SIG-M5 treated with dmso at 0.1 percent for 504 hours (cell line): ENCODE measurements around the gene APBB3.

ENCODE experiments used
- DNase-seq: peaks from one replicate; lab custom pipeline; 2025; ENCODE audit not compliant: unreplicated experiment; lab: John Stamatoyannopoulos, UW

The APBB3 gene

DNA sequence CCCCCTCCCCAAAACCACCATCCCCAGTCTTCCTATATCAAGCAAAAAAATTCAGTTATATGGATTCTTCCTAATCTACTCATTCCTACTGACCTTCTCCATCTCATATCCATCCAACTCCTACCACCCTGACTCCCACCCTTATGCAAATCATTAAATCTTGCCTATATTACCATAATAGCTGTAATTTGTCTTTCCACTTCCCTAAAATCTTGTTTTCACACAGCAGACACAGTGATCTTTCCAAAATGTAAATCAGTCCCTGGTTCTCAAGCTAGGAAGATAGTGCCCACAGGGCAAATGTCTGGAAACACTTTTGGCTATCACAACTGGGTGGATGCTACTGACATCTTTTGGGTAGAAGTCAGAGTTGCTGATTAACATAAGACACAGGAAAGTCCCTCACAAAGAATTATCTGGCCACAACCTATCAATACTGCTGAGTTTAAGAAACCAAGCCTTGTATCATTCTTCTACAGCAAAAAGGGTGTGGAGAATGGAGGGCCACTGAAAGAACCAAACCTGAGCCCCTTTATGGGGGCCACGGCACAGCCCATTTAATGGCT, 8.6 kb downstream of the APBB3 start:
- no peak for DNase-seq

GRCh38 chr5:140554454-140554853, 9.9 kb downstream of the APBB3 start:
- peak; percentile 85 for DNase-seq

DNA sequence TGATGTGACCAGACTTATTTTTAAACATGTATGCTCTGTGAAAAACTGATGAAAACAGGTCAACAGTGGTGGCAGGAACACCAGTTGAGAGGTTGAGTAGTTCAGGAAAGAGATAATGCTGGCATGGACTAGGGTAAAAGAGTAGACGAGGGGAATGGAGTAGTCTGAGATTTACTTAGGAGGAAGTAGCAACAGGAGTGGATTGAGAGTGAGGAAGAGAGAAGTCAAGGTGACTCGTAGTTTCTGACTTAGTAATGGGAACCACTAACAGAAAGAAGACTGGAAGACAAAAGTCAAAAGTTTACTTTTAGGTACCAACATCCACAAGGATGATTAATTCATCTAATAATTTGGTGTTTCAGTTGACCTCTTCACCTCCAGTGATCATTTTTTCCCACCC, 10.7 kb downstream of the APBB3 start:
- peak; percentile 69 for DNase-seq

DNA sequence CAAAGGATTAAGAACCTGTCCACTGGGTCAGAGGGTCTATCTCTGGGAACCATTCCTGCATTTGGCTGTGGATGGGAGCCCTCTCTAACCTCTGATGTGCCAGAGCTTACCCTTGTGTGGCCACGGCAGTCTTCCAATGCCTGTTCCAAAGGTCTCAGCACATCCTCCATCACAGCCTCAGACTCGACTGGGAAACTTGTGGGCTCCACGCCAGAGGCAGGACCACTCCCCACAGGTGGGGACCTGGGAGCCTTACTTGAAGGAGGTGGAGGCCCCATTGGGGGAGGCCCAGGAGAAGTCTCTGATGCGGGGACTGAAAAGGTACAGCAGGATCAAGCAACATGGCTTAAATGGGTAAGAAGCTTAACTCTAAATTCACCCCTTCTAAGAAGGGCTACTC, 12.5 kb downstream of the APBB3 start:
- no peak for DNase-seq

DNA sequence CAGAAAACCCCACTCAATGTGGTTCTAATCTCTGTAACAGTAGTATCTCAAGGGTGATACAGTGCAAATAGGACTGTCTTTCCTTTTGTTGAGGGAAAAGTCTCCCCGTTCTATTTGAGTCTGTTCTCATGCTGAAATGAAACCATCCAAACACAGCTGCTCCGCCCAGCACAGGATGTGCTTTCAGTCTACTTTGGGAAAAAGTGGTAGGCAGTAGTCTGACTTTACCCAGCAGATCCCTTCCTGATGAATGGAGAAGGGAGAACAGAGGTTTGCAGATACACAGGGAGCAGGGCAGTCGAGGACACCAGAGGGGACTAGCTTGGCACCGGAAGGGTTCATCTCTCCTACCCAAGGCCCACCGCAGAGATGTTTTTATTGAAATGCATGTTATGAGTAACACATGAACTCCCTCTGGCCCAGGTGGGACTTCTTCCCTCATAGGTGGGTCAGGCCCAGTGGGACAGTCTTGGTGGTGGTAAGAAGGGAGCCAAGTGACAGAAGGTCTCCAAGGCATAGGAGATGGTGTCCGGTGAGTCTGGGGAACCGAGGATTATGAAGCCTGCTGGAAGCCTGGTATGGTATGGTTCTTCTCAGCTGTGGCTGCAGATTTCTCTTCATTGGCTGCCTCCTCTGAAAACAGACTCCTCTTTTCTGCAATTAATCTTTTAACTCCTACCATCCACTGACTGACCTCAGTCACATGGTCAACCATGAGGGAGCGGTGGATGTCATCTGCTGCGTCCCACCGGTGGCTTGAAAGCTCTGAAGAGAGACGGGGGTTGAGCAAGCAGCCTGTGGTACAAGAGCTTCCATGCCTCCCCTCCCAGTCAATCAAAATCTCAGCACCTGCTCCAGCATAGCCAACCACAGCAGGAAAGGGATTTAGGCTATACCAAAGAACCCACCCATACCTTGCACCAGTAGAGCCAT, 14.0 kb downstream of the APBB3 start:
- no peak for DNase-seq

DNA sequence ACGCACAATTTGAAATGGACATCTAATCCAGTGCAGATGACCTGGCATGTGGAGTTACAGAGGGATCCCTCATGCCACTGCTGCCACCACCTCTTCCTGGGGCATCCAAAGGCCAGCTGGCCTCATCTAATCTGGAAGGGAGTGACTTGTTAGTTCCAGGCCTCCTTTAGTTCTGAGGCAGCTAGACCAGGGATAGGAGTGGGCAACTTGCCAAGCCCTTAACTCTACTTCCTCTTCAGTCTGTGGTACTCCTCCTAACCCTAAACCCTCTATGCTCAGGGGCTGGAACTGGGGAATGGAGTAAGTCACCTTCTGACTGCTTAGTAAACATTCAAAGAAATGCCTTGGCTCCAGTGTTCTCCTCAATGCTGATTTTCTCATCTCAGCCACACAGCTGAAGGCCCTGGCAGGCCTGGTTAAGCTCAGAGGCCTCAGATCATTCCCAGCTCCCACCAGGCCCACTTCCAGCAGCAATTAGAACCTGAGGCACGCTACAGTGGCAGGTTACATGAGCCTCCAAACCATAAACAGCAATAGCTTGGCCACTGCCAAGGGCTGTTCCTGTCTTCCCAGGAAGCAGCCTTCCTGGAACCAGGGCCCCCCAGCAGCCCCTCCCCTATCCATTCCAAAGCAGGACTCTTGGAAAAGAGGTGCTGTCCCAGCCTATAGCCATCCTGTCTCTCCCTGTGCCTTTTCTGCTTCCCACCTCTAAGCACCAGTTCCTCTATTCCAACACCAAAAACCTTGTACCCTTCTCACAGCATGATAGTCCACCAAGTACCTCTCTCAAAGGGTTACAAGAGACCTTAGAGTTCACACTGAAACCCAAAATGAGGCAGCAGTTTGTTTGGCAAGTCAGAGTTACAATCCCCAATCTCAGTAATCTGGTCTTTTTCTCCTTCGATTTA, 14.9 kb downstream of the APBB3 start:
- peak; percentile 88 for DNase-seq

DNA sequence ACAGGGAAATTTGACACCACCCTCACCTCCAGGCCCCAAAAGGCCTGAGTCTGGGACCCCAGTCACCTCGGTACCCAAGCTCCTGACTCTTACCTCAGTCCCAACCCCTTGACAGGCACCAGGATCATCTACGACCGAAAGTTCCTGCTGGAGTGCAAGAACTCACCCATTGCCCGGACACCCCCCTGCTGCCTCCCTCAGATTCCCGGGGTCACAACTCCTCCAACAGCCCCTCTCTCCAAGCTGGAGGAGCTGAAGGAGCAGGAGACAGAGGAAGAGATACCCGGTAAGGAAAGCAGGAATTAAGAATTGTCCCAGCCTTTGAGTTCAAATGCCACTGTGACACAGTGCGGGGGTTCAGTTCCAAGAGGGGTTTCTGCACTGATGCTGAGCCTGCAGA, 15.6 kb downstream of the APBB3 start:
- DNase-seq = no peak

DNA sequence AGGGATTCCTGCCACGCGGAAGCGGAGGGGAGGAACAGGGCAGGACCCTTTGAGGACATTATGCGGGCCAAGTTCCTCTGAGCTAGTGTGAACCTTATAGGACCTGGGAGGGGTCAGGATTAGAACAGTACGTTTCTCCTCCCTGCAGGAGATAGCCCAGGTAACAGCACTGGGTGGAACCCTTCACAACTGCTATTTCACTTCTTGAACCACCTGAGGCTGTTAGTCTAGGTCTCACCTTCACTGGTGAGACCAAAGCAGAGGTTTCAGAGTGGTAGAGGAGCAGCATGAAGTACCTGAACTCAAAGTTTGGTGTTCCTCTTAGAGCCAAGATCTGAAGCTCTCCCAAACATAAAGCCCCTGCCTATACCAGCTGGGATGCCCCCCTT, 16.1 kb downstream of the APBB3 start:
- DNase-seq = no peak

GRCh38 chr5:140547508-140548299, 16.7 kb downstream of the APBB3 start, which contains the start of gene EIF4EBP3:
TSS of gene EIF4EBP3 (plus strand) at chr5:140547662. CDS start at chr5:140547738, 76 bp downstream.
- DNase-seq = peak; percentile 92

DNA sequence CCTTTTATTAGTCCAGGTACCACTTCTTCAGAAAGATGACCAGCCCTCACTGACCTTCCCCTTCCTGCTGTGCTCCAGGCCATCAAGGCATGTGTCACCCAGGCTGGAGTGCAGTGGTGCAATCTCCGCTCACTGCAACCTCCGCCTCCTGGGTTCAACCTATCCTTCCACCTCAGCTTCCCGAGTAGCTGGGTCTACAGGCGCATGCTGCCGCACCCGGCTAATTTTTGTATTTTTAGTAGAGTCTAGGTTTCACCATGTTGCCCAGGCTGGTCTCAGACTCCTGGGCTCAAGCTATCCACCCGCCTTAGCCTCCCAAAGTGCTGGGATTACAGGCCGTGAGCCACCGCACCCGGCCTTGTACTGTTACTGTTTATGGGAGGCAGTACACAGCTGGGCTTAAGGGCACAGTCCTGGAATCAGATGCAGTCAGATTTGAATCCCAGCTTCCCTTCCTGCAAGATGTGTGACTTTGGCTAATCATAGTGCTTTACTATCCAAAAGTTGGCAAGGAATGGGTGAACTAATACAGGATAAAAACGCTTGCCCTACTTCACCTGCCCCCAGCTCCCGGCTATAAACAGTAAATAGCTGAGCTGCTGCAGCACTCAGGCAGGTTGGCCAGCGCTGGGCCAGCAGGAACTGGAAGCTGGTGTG, 17.4 kb downstream of the APBB3 start:
- no peak for DNase-seq

- DNase-seq = no peak
These were observed 18.8 kb downstream of the APBB3 start for GRCh38 chr5:140545606-140546005.

- DNase-seq = no peak
These were observed 19.4 kb downstream of the APBB3 start for GRCh38 chr5:140544986-140545385.

DNA sequence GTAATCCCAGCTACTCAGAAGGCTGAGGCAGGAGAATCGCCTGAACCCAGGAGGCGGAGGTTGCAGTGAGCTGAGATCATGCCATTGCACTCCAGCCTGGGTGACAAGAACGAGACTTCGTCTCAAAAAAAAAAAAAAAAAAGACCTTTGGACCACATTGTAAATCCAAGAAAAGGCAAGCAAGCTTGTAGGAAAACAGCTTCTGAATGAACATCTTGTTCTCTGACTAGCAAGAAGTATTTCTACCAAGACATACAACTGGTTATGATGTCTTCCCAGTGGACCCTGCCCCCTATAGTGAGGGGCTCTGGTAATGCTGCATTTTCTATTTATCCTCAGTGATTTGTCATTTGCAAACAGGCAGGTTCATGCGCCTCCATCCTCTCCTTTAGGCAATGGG, 21.4 kb downstream of the APBB3 start:
- DNase-seq = no peak

DNA sequence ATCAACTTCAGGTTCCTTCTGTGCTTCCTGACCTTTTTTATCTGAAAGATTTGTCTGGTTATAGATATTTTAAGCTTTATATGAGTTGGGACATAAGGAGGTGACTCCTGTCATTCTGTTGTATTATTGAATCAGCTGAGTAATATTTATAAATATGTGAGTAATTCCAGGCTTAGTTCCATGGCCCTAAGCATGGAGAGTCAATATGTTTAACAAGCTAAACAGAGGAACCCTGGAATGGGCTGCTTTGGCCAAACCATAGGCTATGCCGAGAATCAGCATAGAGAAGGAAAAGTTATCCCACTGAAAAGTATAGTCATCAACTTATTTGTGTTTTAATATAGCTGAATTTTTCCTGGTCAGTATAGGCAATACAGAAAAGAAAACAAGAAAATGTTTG, 24.2 kb downstream of the APBB3 start:
- no peak for DNase-seq

DNA sequence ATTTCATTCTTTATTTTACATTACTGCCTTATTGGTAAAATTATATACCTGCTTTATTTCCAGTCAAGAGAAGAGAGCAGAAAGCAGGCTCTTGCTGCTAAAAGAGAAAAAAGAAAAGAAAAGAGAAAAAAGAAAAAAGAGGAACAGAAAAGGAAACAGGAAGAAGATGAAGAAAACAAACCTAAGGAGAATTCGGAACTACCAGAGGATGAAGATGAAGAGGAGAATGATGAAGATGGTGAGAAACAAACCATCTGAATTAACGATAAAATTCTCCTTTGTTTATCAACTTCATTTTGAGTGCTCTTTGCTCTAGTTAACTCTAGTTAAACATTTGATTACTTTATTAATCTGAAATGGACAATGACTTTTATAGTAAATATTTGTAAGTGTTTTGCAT, 40.4 kb downstream of the APBB3 start:
- peak; percentile 21 for DNase-seq

DNA sequence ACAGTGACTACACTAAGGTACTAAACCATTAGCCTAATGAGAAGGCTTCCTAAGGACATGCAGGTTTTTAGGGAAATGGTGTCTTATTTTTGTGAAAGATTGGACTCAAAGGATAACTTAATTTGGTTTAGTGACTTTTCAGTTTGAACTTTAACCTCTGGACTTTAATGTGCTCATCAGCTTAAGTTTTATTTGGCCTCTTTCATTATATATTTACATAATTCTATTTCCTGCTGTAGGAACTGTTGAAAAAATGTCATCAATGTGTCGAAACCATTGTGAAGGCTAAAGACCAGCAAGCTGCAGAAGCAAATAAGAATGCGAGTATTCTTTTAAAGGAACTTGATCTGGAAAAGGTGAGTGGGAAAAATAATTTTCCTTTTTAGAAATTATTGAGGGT, 51.3 kb downstream of the APBB3 start:
- DNase-seq = no peak

GRCh38 chr5:140509898-140510297, 54.5 kb downstream of the APBB3 start:
- DNase-seq = no peak
